GM12878 (cell line): Measurements from ENCODE around the gene CDH16. TPM values are rescaled to one million over a fixed set of nuclear protein-coding genes. Genes with fewer than 3 reads are reported as not detected.

Experiments used
- ATF7 ChIP-seq: fragments of 450-650 bp; IDR thresholded peaks from 2 replicates; pipeline ENCODE4 v1.6.1; 2016; ENCODE audit warnings: low read depth, mild to moderate bottlenecking
- PAX5 ChIP-seq: IDR thresholded peaks from 2 replicates; pipeline ENCODE4 v1.6.1; 2011; ENCODE audit warnings: low read depth, low read length, borderline replicate concordance
- RBBP5 ChIP-seq: fragments of 200-600 bp; sonication (generic); conservative IDR thresholded peaks from 2 replicates; pipeline ENCODE4 v1.6.1; 2016
- SP1 ChIP-seq: IDR thresholded peaks from one replicate; pipeline ENCODE4 v1.6.1; 2011; ENCODE audit warnings: low read depth, low read length
- STAT3 ChIP-seq: IDR thresholded peaks from 2 replicates; pipeline ENCODE4 v1.6.1; 2011; ENCODE audit warnings: low read depth, low read length, improper control_type of control experiment
- polyA plus RNA-seq, 11 experiments: library from polyadenylated mRNA; depleted of rRNA in 4 of 11; unstranded in 6 of 11; stranded (reverse) in 5 of 11; fragments of >200 nt; fragmentation: Nextera tagmentation in 4 of 11; fragmentation: Illumina TruSeq in 1 of 11; extraction: Ambion mirVana in 4 of 11; extraction: Trizol in 1 of 11; gene quantifications; 1 replicate in 1 of 11; 2 replicates in 10 of 11; pipeline versions ENCODE4 v1.2.1 to v1.2.3, GENCODE V29; 2011 to 2016; ENCODE audit warnings: inconsistent platforms in 2 of 11, missing spikeins in 2 of 11, low read depth in 1 of 11
- total RNA-seq, 4 experiments: library from RNA; depleted of rRNA in 3 of 4; stranded (reverse); fragments of >200 nt in 3 of 4; fragmentation: Illumina TruSeq in 1 of 4; extraction: Trizol in 1 of 4; gene quantifications; 2 replicates each; pipeline versions ENCODE4 v1.2.1 to v1.2.3, GENCODE V29; 2013 to 2021
- TF ChIP-seq, protein P1 (sequence below): IDR thresholded peaks from 2 replicates; pipeline ENCODE4 v1.6.1; 2012; ENCODE audit warnings: mild to moderate bottlenecking, low read depth, low read length
- TF ChIP-seq, protein P2 (sequence below), 3 experiments: IDR thresholded peaks in 2 of 3; conservative IDR thresholded peaks in 1 of 3; 2 replicates each; pipeline ENCODE4 v1.5.1; 2011; ENCODE audit warnings: low read depth in 3 of 3, low read length in 3 of 3, mild to moderate bottlenecking in 3 of 3, control low read depth in 2 of 3, moderate library complexity in 2 of 3, inconsistent platforms in 1 of 3, mixed read lengths in 1 of 3; ENCODE audit not compliant: control insufficient read depth in 2 of 3, insufficient read depth in 1 of 3; ENCODE audit errors: extremely low read depth in 1 of 3

The CDH16 gene
- total and polyA plus RNA-seq, 10 of the 15 experiments (the other 5 are each of a cell fraction or from before 2014, with no cell fraction given), result 0.05 TPM; not detected in 9

DNA sequence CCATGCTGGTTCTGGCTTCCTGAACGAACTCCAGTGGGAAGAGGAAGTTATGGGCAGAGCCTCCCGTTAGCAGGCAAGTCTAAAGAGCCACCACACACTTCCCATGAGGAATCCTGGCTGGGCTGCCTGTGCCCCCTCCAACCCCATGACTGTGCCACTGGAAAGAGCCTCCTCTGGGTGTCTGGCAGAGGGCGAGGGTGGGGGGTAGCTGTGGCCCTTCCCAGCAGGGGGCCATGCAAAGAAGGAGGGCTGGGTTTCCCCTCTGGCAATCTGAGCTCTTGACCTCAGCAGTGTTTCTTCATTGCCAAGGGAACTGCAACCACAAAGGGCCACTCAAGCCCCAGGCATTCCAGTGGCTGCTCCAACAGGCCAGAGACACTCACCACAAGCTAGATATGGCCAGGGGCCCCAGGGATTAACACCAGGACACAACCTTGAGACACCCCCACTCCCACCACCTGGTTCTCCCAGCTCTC is 8.3 kb upstream of the CDH16 start (continued):
- TF ChIP-seq STAT3 (no peak), RBBP5 (no peak), PAX5 (peak; percentile 19; the same call in 1 of the 2 replicates), ATF7 (no peak), SP1 (no peak)
- TF ChIP-seq, protein P1, sequence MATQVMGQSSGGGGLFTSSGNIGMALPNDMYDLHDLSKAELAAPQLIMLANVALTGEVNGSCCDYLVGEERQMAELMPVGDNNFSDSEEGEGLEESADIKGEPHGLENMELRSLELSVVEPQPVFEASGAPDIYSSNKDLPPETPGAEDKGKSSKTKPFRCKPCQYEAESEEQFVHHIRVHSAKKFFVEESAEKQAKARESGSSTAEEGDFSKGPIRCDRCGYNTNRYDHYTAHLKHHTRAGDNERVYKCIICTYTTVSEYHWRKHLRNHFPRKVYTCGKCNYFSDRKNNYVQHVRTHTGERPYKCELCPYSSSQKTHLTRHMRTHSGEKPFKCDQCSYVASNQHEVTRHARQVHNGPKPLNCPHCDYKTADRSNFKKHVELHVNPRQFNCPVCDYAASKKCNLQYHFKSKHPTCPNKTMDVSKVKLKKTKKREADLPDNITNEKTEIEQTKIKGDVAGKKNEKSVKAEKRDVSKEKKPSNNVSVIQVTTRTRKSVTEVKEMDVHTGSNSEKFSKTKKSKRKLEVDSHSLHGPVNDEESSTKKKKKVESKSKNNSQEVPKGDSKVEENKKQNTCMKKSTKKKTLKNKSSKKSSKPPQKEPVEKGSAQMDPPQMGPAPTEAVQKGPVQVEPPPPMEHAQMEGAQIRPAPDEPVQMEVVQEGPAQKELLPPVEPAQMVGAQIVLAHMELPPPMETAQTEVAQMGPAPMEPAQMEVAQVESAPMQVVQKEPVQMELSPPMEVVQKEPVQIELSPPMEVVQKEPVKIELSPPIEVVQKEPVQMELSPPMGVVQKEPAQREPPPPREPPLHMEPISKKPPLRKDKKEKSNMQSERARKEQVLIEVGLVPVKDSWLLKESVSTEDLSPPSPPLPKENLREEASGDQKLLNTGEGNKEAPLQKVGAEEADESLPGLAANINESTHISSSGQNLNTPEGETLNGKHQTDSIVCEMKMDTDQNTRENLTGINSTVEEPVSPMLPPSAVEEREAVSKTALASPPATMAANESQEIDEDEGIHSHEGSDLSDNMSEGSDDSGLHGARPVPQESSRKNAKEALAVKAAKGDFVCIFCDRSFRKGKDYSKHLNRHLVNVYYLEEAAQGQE, result no peak
- TF ChIP-seq, protein P2, sequence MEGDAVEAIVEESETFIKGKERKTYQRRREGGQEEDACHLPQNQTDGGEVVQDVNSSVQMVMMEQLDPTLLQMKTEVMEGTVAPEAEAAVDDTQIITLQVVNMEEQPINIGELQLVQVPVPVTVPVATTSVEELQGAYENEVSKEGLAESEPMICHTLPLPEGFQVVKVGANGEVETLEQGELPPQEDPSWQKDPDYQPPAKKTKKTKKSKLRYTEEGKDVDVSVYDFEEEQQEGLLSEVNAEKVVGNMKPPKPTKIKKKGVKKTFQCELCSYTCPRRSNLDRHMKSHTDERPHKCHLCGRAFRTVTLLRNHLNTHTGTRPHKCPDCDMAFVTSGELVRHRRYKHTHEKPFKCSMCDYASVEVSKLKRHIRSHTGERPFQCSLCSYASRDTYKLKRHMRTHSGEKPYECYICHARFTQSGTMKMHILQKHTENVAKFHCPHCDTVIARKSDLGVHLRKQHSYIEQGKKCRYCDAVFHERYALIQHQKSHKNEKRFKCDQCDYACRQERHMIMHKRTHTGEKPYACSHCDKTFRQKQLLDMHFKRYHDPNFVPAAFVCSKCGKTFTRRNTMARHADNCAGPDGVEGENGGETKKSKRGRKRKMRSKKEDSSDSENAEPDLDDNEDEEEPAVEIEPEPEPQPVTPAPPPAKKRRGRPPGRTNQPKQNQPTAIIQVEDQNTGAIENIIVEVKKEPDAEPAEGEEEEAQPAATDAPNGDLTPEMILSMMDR (IDR thresholded peaks at IDR 0.05 in 2 of 3, conservative IDR thresholded peaks at IDR 0.05 in 1 of 3; ENCODE audit: control insufficient read depth in 2 of 3, extremely low read depth in 1 of 3, insufficient read depth in 1 of 3, low read depth in 3 of 3, low read length in 3 of 3), result 0 out of 6 replicates have a peak, but pooled peaks of 1 of the 3 experiments have one; percentile 1
